COLO668 (cell line): Measurements from ENCODE around the gene MAN1C1.

ENCODE experiments used
- DNase-seq: peaks from one replicate; lab custom pipeline; 2025; ENCODE audit not compliant: unreplicated experiment; lab: John Stamatoyannopoulos, UW

MAN1C1 gene

DNA sequence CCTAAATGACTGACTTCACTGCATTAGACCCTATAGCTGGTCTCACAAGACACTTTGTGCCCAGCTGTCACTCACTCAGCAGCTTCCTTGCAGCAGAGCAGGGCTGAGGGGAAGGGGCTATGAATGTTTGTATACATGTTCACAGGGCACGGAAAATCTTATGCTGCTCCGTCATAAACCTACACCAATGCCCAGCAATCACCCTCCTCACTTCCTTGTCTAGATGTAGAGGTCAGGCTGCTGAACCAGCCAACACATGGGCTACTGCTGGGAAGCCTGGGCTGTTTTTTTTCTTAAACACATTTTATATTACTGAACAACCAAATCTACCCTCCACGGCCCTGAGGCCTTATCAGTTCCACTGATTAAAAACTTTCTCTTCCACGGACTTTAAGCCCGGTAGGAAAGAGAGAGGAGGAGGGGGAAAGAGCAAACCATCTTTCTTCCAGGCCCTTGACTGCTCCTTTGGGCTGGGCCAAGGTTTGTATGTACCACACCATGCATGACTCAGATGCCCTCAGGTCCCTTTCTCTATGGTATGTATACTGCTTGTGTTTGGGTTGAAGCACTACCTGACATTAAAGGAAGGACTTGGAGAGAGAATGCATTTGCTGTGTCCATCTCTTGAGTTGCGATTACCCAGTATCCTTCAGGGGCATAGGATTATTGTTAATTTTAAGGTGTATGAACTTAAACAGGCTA is 215.9 kb downstream of the MAN1C1 start:
- no peak for DNase-seq

DNA sequence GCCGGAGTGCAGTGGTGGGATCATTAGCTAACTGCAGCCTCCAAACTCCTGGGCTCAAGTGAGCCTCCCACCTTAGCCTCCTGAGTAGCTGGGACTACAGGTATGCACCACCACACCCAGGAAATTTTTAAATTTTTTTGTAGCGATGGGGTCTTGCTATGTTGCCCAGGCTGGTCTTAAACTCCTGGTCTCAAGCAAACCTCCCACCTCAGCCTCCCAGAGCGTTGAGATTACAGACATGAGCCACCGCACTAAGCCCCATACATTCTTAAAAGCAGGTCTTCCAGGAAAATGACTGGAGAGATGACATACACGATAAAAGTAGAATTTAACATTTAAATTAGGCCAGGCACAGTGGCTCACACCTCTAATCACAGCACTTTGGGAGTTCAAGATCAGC is 216.6 kb downstream of the MAN1C1 start:
- DNase-seq: no peak
